H1 (cell line): ENCODE results near the gene DAAM1. TPM values are rescaled to one million over a fixed set of nuclear protein-coding genes. Genes with fewer than 3 reads are reported as not detected.

Source experiments
- BCL11A ChIP-seq, 2 experiments: IDR thresholded peaks; one replicate each; pipeline ENCODE4 v1.6.1; 2011; ENCODE audit warnings: low read depth in 2 of 2, low read length in 2 of 2, mild to moderate bottlenecking in 2 of 2
- EZH2 ChIP-seq: fragments of 200-600 bp; sonication (generic); IDR thresholded peaks from 2 replicates; pipeline ENCODE4 v1.7.1; 2012; ENCODE audit warnings: low read depth, mild to moderate bottlenecking, moderate library complexity, low read length, inconsistent platforms; ENCODE audit not compliant: severe bottlenecking
- TCF12 ChIP-seq: IDR thresholded peaks from 2 replicates; pipeline ENCODE4 v1.6.1; 2011; ENCODE audit warnings: low read depth, mild to moderate bottlenecking, low read length
- polyA plus RNA-seq, 7 experiments: library from polyadenylated mRNA; depleted of rRNA in 3 of 7; stranded (reverse) in 5 of 7; unstranded in 2 of 7; fragments of >200 nt in 5 of 7; fragments of 200-250 nt in 2 of 7; gene quantifications; 1 replicate in 5 of 7; 2 replicates in 1 of 7; 4 replicates in 1 of 7; pipeline versions ENCODE4 v1.2.1 to v1.2.3, GENCODE V29; 2011 to 2013; ENCODE audit warnings: missing spikeins in 2 of 7, mixed read lengths in 2 of 7
- total RNA-seq: library from RNA; stranded (reverse); fragmentation: NEBNext Ultra II Directional; extraction: Animal tissue kit (Norgen Biotek cat#: 25700); gene quantifications from 2 replicates; pipeline ENCODE4 v1.2.1, GENCODE V29; 2021

The DAAM1 gene
- total and polyA plus RNA-seq, 2 of the 8 experiments (the other 6 are each of a cell fraction or from before 2014, with no cell fraction given) = 5.0 to 44.9 TPM

DNA sequence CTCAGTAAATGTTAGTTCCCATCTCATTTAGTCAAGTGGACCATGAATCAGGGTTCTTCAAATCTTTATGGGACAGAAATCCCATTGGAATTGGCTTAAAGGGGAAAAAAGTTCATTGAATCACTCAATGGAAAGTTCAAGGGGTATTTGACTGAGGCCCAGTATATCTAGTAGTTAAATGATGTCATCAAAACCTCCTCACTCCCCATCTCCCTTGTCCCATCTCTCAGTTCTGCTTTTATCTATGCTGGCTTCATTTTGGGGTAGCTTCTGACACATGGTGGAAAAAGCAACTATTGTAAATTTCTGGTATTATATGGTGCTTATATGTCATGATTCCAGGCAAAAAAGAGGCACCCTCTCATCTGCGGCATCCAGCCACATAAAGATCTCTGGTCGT is 51.9 kb downstream of the DAAM1 start (continued):
- no peak for TF ChIP-seq TCF12
- TF ChIP-seq EZH2 = no peak
- no peak for TF ChIP-seq BCL11A (IDR thresholded peaks at IDR 0.05; ENCODE audit: low read depth in 2 of 2, low read length in 2 of 2)
